GM12801 (cell line): Measurements from ENCODE around the gene RANBP6.

ENCODE experiments used
- CTCF ChIP-seq: IDR thresholded peaks from one replicate; pipeline ENCODE4 v1.5.1; 2011; ENCODE audit warnings: control low read depth; ENCODE audit not compliant: insufficient read length; ENCODE audit errors: extremely low read depth

The RANBP6 gene

DNA sequence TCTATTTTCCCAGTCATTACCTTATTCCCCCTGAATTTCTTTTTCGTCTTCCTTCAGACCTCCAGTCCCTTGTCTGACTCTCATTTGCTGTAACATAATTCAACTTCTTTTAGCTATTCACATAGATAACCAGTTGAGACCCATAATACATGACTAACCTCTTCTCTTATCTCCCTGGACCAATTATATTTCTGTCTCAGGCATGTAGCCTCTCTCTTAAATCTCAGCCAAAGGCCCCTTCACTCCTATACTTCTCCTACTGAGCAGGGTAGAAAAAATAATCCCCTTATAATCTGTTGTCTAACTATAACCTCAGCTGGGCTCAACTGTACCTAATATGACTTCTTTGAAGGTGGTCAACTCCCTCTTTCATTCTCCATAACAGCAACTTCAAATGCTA is 20.9 kb downstream of the RANBP6 start:
- TF ChIP-seq CTCF: no peak

- TF ChIP-seq CTCF: no peak
These were observed 27.2 kb downstream of the RANBP6 start for GRCh38 chr9:5988265-5988664.

DNA sequence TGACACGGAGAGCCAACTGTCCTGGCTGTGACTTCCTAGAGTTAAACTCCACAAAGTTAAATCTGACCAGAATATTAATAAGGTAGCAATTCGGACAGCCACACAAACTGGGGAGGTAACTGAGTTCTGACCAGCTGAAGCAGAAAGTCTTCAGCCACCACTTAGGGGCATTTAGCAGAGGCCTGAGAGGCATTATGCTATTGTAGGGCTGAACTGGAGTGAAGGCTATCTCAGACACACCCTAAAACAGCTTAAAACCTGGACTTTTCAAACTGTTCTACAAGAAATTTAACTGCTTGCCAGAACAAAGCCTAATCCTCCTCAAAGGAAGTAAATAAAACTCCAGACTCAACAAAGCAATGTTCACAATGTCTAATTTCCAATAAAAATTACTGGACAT is 32.4 kb downstream of the RANBP6 start:
- no peak for TF ChIP-seq CTCF

DNA sequence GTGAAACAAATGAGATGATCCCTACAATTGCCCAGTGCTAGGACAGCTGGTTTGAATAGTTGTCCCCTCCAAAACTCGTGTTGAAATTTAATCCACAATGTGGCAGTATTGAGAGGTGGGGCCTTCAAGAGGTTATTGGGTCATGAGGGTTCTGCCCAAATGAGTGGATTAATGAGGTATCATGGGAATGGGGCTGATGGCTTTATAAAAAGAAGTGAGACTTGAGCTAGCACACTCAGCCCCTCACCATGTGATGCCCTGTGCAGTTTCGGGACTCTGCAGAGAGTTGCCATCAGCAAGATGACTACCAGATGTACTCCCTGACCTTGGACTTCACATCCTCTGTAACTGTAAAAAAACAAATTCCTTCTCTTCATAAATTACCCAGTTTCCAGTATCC is 33.1 kb downstream of the RANBP6 start:
- TF ChIP-seq CTCF: no peak

- TF ChIP-seq CTCF: no peak
These were observed 36.9 kb downstream of the RANBP6 start for GRCh38 chr9:5978523-5978922.

DNA sequence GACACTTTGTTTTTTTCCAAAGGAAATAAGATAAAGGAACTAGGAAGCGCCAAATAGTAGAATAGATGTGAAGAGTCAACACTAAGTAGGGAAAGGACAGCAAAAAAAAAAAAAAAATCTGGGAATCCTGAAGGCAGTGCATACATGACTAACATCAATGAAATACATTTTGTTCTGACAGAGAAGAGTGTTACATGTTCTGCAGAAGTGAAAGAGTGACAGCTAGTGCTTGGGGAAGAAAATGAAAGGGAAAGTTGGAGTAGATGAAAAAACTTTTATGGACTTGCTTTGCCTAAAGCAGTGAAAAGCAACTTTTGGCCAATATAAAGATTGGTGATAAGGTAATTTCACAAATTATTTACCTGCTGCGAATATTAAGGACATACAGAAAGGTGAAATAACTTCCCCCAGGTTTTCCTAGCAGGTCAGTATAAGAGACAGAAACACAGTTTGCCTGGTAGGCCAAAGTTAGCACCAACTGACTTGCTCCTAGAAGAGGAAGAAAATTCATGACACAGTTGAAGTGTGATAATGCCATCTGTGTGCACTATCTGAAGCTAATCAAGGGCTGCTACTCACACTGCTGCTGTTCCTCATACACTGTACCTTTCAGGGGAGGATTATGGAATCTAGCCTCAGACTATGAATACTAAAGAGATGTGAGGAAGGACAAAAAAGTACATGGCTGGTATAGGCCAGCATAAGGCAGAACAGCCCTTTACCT is 38.6 kb downstream of the RANBP6 start:
- no peak for TF ChIP-seq CTCF

- no peak for TF ChIP-seq CTCF
These were observed 43.7 kb downstream of the RANBP6 start for GRCh38 chr9:5971740-5972139.
